HepG2 (cell line): ENCODE data around the gene ST3GAL4. TPM values are rescaled to one million over a fixed set of nuclear protein-coding genes. Genes with fewer than 3 reads are reported as not detected.

ENCODE experiments used
- ATAC-seq: fragments of 200-7000 bp; cut with Tn5 transposase; 3 replicates; pipeline ENCODE4 v1.9.1; 2020; ENCODE audit warnings: mild to moderate bottlenecking, moderate library complexity
- BruUV-seq: library from RNA; stranded (reverse); fragments of 400-500 nt; replicated peaks from 2 replicates; lab custom pipeline; 2021; lab: Mats Ljungman, UMichigan
- CTCF ChIA-PET: fragments of 300-600 bp; formaldehyde crosslinking; extraction: SDS; loops from one replicate; lab custom pipeline; 2021; ENCODE audit warnings: low total read pairs, inconsistent platforms, low intra/inter-chr PET ratio; lab: Yijun Ruan, JAX
- POLR2A ChIA-PET: fragments of 350-600 bp; sonication (Branson Sonifier 250); formaldehyde crosslinking; loops from one replicate; lab custom pipeline; 2020; ENCODE audit warnings: antibody characterized with exemption, inconsistent platforms; lab: Yijun Ruan, JAX
- DNase-seq: peaks from one replicate; pipeline ENCODE4 v3.0.0-alpha.2; 2015; ENCODE audit warnings: low spot score
- FAIRE-seq: peaks from 3 replicates; lab custom pipeline; 2011; peaks lifted over from hg19 to GRCh38; lab: Jason Lieb, UNC
- H2AFZ ChIP-seq: one replicate; pipeline ENCODE4 v1.6.1; 2011; ENCODE audit warnings: low read length, inconsistent platforms
- H3K27ac ChIP-seq: fragments of 300-600 bp; 3 replicates; pipeline ENCODE4 v1.8.0; 2011; ENCODE audit warnings: mixed run types, mild to moderate bottlenecking, mixed read lengths, low read length, inconsistent platforms; ENCODE audit not compliant: insufficient read depth; ENCODE audit errors: extremely low read length
- H3K27me3 ChIP-seq, 2 experiments: fragments of 200-600 bp in 1 of 2; 2 replicates in 1 of 2; 3 replicates in 1 of 2; pipeline versions ENCODE4 v1.6.0 to v1.8.0; 2011; ENCODE audit warnings: low read length in 2 of 2, mild to moderate bottlenecking in 2 of 2, moderate library complexity in 2 of 2, inconsistent platforms in 1 of 2; ENCODE audit not compliant: insufficient read depth in 2 of 2, control insufficient read depth in 1 of 2
- H3K36me3 ChIP-seq, 2 experiments: fragments of 200-600 bp in 1 of 2; replicated peaks in 1 of 2; 2 replicates in 1 of 2; 3 replicates in 1 of 2; pipeline versions ENCODE4 v1.5.1 to v1.8.0; 2011; ENCODE audit warnings: low read length in 2 of 2, inconsistent platforms in 1 of 2; ENCODE audit not compliant: insufficient read depth in 2 of 2, control insufficient read depth in 1 of 2
- H3K4me1 ChIP-seq: 2 replicates; pipeline ENCODE4 v1.5.1; 2012; ENCODE audit warnings: low read length, inconsistent platforms; ENCODE audit not compliant: insufficient read depth
- H3K4me2 ChIP-seq: 2 replicates; pipeline ENCODE4 v1.6.0; 2011; ENCODE audit warnings: low read depth, low read length, inconsistent platforms
- H3K4me3 ChIP-seq, 3 experiments: fragments of 200-600 bp in 1 of 3; sonication (generic), shearing (Covaris generic) in 1 of 3; replicated peaks in 1 of 3; 2 replicates each; pipeline ENCODE4 v1.5.1; 2011 to 2016; ENCODE audit warnings: low read length in 3 of 3, inconsistent platforms in 2 of 3, low read depth in 2 of 3, mild to moderate bottlenecking in 2 of 3, control low read depth in 1 of 3, mixed read lengths in 1 of 3; ENCODE audit not compliant: insufficient read depth in 1 of 3
- H3K79me2 ChIP-seq: one replicate; pipeline ENCODE4 v1.6.1; 2011; ENCODE audit warnings: low read length, inconsistent platforms; ENCODE audit not compliant: insufficient read depth
- H3K9ac ChIP-seq: 2 replicates; pipeline ENCODE4 v1.6.0; 2011; ENCODE audit warnings: mild to moderate bottlenecking, low read depth, low read length, inconsistent platforms; ENCODE audit not compliant: insufficient read depth
- H3K9me3 ChIP-seq: 2 replicates; pipeline ENCODE4 v1.5.1; 2012; ENCODE audit warnings: mild to moderate bottlenecking, low read length
- H4K20me1 ChIP-seq: 2 replicates; pipeline ENCODE4 v1.6.0; 2011; ENCODE audit warnings: inconsistent platforms, mild to moderate bottlenecking, low read length, moderate library complexity; ENCODE audit not compliant: insufficient read depth
- CHD4 ChIP-seq: fragments of 200-600 bp; sonication (generic); IDR thresholded peaks from 2 replicates; pipeline ENCODE4 v1.7.0; 2017; ENCODE audit warnings: mild to moderate bottlenecking, low read length, borderline replicate concordance
- DNMT3B ChIP-seq: conservative IDR thresholded peaks from 2 replicates; pipeline ENCODE4 v1.6.1; 2016; ENCODE audit warnings: missing biosample characterization, control low read depth
- GMEB2 ChIP-seq: IDR thresholded peaks from 2 replicates; pipeline ENCODE4 v1.6.1; 2016; ENCODE audit warnings: missing biosample characterization, missing genetic modification reagents, low read depth
- HMG20B ChIP-seq: conservative IDR thresholded peaks from 2 replicates; pipeline ENCODE4 v1.6.1; 2016; ENCODE audit warnings: missing genetic modification reagents, missing compliant biosample characterization
- MED13 ChIP-seq: sonication (generic); formaldehyde crosslinking; IDR thresholded peaks from 2 replicates; pipeline ENCODE4 v1.5.0; 2020; ENCODE audit warnings: missing genetic modification reagents
- MLXIP ChIP-seq: sonication (generic); formaldehyde crosslinking; IDR thresholded peaks from 2 replicates; pipeline ENCODE4 v1.9.0; 2021; ENCODE audit warnings: missing genetic modification reagents, borderline replicate concordance
- PHF21A ChIP-seq: sonication (generic); formaldehyde crosslinking; IDR thresholded peaks from 2 replicates; pipeline ENCODE4 v1.5.0; 2020; ENCODE audit warnings: mild to moderate bottlenecking, missing genetic modification reagents
- TFE3 ChIP-seq: IDR thresholded peaks from 2 replicates; pipeline ENCODE4 v1.6.1; 2016
- TP53 ChIP-seq: sonication (generic); formaldehyde crosslinking; conservative IDR thresholded peaks from 2 replicates; pipeline ENCODE4 v1.4.0; 2020; ENCODE audit warnings: missing genetic modification reagents
- ZNF101 ChIP-seq: sonication (generic); formaldehyde crosslinking; IDR thresholded peaks from 2 replicates; pipeline ENCODE4 v1.4.0; 2020; ENCODE audit warnings: mild to moderate bottlenecking, low read depth, missing genetic modification reagents, borderline replicate concordance
- ZNF124 ChIP-seq: sonication (generic); formaldehyde crosslinking; IDR thresholded peaks from 2 replicates; pipeline ENCODE4 v1.4.0; 2020; ENCODE audit warnings: missing genetic modification reagents
- ZNF513 ChIP-seq: sonication (generic); formaldehyde crosslinking; conservative IDR thresholded peaks from 2 replicates; pipeline ENCODE4 v1.5.0; 2020; ENCODE audit warnings: missing genetic modification reagents
- ZXDC ChIP-seq: sonication (generic); formaldehyde crosslinking; IDR thresholded peaks from 2 replicates; pipeline ENCODE4 v1.5.0; 2020; ENCODE audit warnings: mild to moderate bottlenecking, missing genetic modification reagents
- whole genome bisulfite sequencing: methylation state at CpG from one replicate; pipeline ENCODE4 v1.1.6; 2017; ENCODE audit warnings: low lambda C conversion rate; 5-methylcytosine and 5-hydroxymethylcytosine counted together
- in situ Hi-C: cut with HindIII; loops from 2 replicates; pipeline ENCODE4 v1.10.0; 2017; ENCODE audit warnings: low pct_unique_long_range_greater_than_20kb; ENCODE audit not compliant: extremely low pct_ligation_motif_present
- intact Hi-C: fragments of 100-400 bp; cut with micrococcal nuclease; formaldehyde crosslinking; loops from one replicate; pipeline ENCODE4 v1.10.0; 2022; ENCODE audit not compliant: unreplicated experiment
- polyA plus RNA-seq, 8 experiments: library from polyadenylated mRNA; depleted of rRNA in 3 of 8; stranded (reverse) in 7 of 8; unstranded in 1 of 8; fragments of >200 nt; fragmentation: Illumina TruSeq in 4 of 8; extraction: Trizol in 4 of 8; gene quantifications; 2 replicates each; pipeline versions ENCODE4 v1.2.1 to v1.2.3, GENCODE V29; 2011 to 2016; ENCODE audit warnings: low read depth in 4 of 8, missing spikeins in 1 of 8, mixed read lengths in 1 of 8; ENCODE audit not compliant: insufficient read depth in 1 of 8
- total RNA-seq, 5 experiments: library from RNA; depleted of rRNA; stranded (reverse); fragments of >200 nt; fragmentation: Illumina TruSeq; extraction: Trizol; gene quantifications; 2 replicates each; pipeline ENCODE4 v1.2.3, GENCODE V29; 2016; ENCODE audit warnings: low read depth in 1 of 5

The ST3GAL4 gene
- total and polyA plus RNA-seq, 2 of the 13 experiments (the other 11 are each of a cell fraction or from before 2014, with no cell fraction given): 9.1 to 13.3 TPM

- no peak for TF ChIP-seq ZXDC (CRISPR knock-in tag)
- TF ChIP-seq MLXIP (CRISPR knock-in tag): no peak
- TF ChIP-seq ZNF124: no peak
- TF ChIP-seq TP53 (CRISPR knock-in tag): no peak
- no peak for TF ChIP-seq CHD4
These were observed 48.2 kb downstream of the ST3GAL4 start (continued) for GRCh38 chr11:126403658-126404057.

- no peak overlapping the region for H3K27ac ChIP-seq
- FAIRE-seq (no peak), DNase-seq (no peak), ATAC-seq (no peak)
- no TSS peak for BruUV-seq
- H2AFZ ChIP-seq: no peak overlapping the region
- H3K27me3 ChIP-seq: no peaks in the 10 kb centered on the region
- H3K9me3 ChIP-seq: no peaks in the 10 kb centered on the region
- no peaks in the 10 kb centered on the region for H3K79me2 ChIP-seq
- WGBS: 95% methylated on average over 5 of the region's 5 CpGs
- intact Hi-C loops (no loop called here), in situ Hi-C loops (no loop called here)
- H4K20me1 ChIP-seq: no peaks in the 10 kb centered on the region
- H3K4me3 ChIP-seq: no peak overlapping the region
- H3K4me2 ChIP-seq: no peak overlapping the region
- H3K36me3 ChIP-seq: peaks cover 11 to 13% of the 10 kb centered on the region in 2 experiments; a peak in 4 of 5 replicates
- H3K9ac ChIP-seq: no peak overlapping the region
- CTCF ChIA-PET: no interaction called here
- no peaks in the 10 kb centered on the region for H3K4me1 ChIP-seq
- TF ChIP-seq HMG20B: no peak
- TF ChIP-seq PHF21A (CRISPR knock-in tag): no peak
- TF ChIP-seq ZNF101 (CRISPR knock-in tag): no peak
- no peak for TF ChIP-seq ZNF513
- TF ChIP-seq TFE3 (CRISPR knock-in tag): no peak
- no peak for TF ChIP-seq MED13 (CRISPR knock-in tag)
- no peak for TF ChIP-seq GMEB2 (CRISPR knock-in tag)
- TF ChIP-seq DNMT3B (CRISPR knock-in tag): no peak
- POLR2A ChIA-PET: no interaction called here
These were observed 48.9 kb downstream of the ST3GAL4 start for GRCh38 chr11:126404367-126404766.
